ENCODE results near the gene ST3GAL2.
A peak's percentile ranks its signal among the peaks of the same experiment; 100 is the strongest.
"Not testable (repeated sequence)": the region's sequence is repeated elsewhere in the genome, so short reads cannot be mapped to it uniquely, and the experiment has no call there.

The ST3GAL2 gene

DNA sequence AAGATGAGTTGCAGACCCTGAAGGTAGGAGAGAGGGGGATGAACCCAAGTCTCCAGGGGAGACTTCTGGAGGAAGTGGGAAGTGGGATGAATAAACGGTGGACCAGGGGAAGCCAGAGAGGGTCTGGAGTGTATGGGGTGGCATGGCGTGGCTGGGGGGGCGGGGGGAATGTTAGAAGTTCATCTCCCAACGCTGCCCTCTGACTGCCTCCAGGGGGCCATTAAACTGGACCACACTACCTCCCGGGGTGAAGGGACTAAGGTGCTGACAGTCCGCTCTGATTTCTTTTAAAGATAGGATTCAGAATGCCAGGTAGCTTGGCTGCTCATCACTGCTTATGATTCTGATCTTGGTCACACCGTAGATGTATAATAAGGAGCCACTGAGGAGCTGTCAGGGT is 21.2 kb downstream of the ST3GAL2 start:
- DNase-seq (ENCODE audit: low spot score) = no peak

- no peak for DNase-seq (ENCODE audit: low spot score)
Observed at GRCh38 chr16:70416748-70417616, 21.9 kb downstream of the ST3GAL2 start.

GRCh38 chr16:70413572-70413971 is 25.3 kb downstream of the ST3GAL2 start:
- not testable (repeated sequence) for DNase-seq (ENCODE audit: low spot score)

DNA sequence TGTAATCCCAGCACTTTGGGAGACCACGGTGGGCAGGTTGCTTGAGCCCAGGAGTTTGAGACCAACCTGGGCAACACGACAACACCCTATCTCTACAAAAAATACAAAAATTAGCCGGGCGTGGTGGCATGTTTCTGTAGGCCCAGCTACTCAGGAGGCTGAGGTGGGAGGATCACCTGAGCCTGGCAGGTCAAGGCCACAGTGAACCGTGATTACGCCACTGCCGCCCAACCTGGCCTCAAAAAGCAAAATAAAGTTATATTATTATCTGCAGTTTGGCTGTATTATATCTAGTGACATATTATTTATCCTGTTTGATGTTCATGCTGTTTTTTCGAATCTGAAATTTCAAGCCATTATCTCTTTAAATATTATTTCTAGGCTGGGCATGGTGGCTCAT is 26.5 kb downstream of the ST3GAL2 start:
- DNase-seq (ENCODE audit: low spot score) = no peak

DNA sequence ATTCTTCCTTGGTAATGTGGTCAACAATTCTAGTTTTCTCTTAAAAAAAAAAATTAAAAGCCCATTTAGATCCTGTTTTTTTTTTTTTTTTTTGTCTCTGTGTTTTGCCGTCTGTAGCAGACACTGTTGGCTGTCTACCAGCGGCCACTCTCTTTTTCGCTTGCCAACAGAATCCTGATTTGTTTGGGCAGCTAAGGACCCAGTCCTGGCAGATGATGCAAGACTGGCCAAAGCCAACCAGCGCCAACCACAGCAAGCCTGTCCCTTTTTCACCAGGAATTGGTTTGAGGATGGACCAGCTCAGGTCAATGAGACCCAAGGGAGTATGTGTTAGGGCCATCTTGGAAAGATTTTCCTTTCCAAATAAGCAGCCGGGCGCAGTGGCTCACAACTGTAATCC is 28.2 kb downstream of the ST3GAL2 start:
- peak; percentile 94 for DNase-seq (ENCODE audit: low spot score)

- DNase-seq (ENCODE audit: low spot score) = peak; percentile 48
Observed at GRCh38 chr16:70407811-70408274, 31.1 kb downstream of the ST3GAL2 start.

DNA sequence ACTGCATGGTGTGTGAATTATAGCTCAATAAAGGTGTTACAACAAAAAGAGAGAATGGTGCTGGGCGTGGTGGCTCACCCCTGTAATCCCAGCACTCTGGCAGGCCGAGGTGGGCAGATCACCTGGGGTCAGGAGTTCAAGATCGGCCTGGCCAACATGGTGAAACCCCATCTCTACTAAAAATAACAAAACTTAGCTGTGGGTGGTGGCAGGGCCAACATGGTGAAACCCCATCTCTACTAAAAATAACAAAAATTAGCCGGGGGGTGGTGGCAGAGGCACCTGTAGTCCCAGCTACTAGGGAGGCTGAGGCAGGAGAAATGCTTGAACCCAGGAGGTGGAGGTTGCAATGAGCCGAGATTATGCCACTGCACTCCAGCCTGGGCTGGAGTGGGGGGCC is 32.8 kb downstream of the ST3GAL2 start:
- not testable (repeated sequence) for DNase-seq (ENCODE audit: low spot score)

DNA sequence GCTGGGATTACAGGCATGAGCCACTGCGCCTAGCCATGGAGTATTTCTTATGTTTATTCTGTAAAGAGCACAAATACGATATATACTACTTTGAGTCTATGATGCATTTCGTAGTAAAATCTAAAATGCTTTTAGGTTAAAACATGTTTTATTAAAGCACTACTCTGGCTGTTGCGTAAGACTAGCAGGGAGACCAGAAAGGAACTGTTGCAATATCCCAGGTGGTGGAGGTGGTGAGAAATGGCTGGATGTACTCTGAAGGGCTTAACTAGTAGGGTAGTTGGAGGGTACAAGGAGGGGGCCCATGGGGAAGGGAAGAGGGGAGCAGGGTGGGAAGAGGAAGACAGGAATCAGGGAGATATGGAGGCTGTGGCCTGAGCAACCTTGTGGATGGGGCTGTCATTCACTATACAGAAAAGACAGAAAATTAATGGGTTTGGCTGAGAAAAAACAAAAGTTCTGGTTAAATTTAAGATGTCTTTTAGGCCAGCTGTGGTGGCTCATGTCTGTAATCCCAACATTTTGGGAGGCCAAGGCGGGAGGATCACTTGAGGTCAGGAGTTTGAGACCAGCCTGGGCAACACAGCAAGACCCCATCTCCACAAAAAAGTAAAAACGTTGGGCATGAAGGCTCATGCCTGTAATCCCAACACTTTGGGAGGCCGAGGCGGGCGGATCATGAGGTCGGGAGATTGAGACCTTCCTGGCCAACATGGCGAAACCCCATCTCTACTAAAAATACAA is 35.8 kb downstream of the ST3GAL2 start:
- no peak for DNase-seq (ENCODE audit: low spot score)

DNA sequence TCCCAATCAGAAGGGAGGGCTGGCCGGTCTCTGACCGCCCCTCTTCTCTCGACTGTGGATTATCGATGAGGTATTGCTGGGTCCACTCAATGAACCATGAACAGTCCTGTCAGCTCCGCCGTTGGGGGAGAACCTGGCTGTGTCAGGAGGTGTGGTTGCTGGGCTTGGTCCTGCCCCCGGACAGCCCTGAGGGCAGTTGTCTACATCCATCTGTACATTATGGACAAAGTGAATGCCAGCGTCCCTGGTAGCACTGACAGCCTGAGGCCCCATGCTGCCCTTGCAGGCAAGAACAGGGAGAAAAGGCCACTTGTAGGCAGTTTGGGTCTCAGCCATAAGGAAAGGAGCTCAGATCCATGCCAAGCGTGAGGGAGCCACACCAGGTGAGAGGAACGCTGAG is 38.9 kb downstream of the ST3GAL2 start:
- DNase-seq (ENCODE audit: low spot score) = peak; percentile 40

GRCh38 chr16:70399381-70399780 is 39.5 kb downstream of the ST3GAL2 start:
- DNase-seq (ENCODE audit: low spot score) = no peak

DNA sequence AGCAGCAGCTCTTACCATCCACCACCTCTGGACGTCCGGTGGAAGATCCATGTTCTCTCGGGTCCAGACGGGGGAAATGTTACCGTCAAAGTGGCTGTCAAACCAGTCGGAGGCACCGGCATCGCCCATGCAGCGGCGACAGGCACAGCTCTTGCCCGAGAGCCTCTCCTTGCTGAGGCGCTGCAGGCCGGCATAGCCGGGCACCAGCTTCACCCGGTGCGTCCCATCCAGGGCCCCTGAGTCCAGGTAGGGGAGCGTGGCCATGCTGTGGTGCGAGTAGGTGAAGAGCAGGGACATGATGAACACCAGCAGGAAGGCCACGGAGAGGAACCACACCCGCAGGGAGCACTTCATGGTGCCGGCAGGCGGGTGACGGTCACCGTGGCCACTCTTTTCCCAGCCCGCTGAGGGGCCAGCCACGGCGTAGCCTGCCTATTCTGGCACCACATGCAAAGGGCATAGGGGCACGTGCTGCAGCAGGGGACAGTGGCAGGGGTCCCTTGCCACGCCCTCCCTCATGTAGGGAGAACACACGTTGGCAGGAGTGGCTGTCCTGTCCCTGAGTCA is 40.6 kb downstream of the ST3GAL2 start:
- no peak for DNase-seq (ENCODE audit: low spot score)

- DNase-seq (ENCODE audit: low spot score) = peak; percentile 87
Observed at GRCh38 chr16:70396246-70396904, 42.5 kb downstream of the ST3GAL2 start.

- DNase-seq (ENCODE audit: low spot score) = peak; percentile 46
Observed at GRCh38 chr16:70395345-70395901, 43.5 kb downstream of the ST3GAL2 start.

GRCh38 chr16:70394853-70395252 is 44.0 kb downstream of the ST3GAL2 start:
- no peak for DNase-seq (ENCODE audit: low spot score)

DNA sequence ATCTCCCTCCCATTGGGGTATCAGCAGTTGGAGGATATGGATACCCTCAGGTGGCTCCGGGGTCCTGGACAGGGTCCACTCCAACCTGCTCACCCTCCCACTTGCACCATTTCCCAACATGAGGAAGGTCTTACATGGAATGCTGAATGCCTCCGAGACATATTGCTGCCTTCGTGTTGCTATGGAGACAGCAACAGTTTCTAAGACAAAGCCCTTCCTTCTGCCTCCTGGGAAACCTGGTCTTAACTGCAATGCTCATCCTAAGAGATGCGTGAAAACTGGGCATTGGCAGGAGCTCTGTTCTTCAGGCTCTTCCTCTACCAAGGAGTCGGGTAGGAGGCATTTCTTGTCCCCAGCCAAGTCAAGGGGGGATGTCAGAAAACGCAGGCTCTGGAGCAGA is 45.2 kb downstream of the ST3GAL2 start:
- no peak for DNase-seq (ENCODE audit: low spot score)

- no peak for DNase-seq (ENCODE audit: low spot score)
Observed at GRCh38 chr16:70392606-70393005, 46.3 kb downstream of the ST3GAL2 start.

- peak; percentile 84 for DNase-seq (ENCODE audit: low spot score)
Observed at GRCh38 chr16:70391881-70392481, 46.9 kb downstream of the ST3GAL2 start.

GRCh38 chr16:70391446-70391845 is 47.5 kb downstream of the ST3GAL2 start:
- no peak for DNase-seq (ENCODE audit: low spot score)

GRCh38 chr16:70390774-70391173 is 48.1 kb downstream of the ST3GAL2 start:
- DNase-seq (ENCODE audit: low spot score) = peak; percentile 53

DNA sequence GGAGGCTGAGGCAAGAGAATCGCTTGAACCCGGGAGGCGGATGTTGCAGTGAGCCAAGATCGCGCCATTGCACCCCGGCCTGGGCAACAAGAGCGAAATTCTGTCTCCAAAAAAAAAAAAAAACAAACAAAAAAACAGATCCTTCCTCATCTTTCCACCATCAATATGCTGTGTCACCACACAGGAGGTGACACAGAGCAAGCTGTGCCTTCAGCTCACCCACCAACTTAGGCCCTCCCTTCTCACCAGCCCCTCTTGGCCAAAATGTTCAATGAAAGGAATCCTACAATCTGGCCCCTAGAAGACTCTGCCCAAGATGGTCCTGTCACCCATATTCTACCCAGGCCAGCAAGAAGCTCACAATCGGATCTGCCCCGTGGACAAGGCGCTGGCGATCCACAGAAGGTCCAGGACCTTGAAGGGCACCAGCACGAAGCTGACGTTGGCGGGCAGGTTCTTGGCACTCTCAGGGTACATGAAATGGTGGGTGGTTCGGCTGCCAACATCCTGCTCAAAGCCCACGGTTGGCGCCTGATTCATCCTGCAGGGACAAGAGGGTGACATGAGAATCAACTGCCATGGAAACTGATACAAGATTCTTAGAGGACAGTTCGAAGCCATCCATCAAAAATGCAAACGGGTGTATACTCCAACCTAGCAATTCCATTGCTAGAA is 50.8 kb downstream of the ST3GAL2 start:
- DNase-seq (ENCODE audit: low spot score) = no peak

Data from cerebellar cortex (tissue), 1 donor.